Stimulated activated effector memory CD8-positive, alpha-beta T cell treated with anti-CD3 and anti-CD28 coated beads, Interleukin-12 subunit alpha, Interleukin-12 subunit beta, amount 100 ng/mL, for 72 hours (primary cell): ENCODE measurements around the gene PHACTR4.
"Not testable (repeated sequence)": the region's sequence is repeated elsewhere in the genome, so short reads cannot be mapped to it uniquely, and the experiment has no call there.

Source experiments
- ATAC-seq: fragments of 150-1000 bp; cut with Tn5 transposase; 2 replicates; pipeline ENCODE4 v1.10.0; 2021
- DNase-seq, 2 donors: peaks; one replicate each; pipeline ENCODE4 v3.0.0; 2021 to 2022; ENCODE audit warnings: low spot score in 2 of 2
- H3K27ac Mint-ChIP-seq: one replicate; pipeline ENCODE4 v1.8.0; 2022; ENCODE audit warnings: mild to moderate bottlenecking, mixed read lengths
- H3K36me3 Mint-ChIP-seq: one replicate; pipeline ENCODE4 v1.8.0; 2022; ENCODE audit warnings: mild to moderate bottlenecking, mixed read lengths
- H3K4me1 Mint-ChIP-seq: one replicate; pipeline ENCODE4 v1.8.0; 2022; ENCODE audit warnings: mixed read lengths
- H3K4me3 Mint-ChIP-seq: one replicate; pipeline ENCODE4 v1.8.0; 2022; ENCODE audit warnings: mild to moderate bottlenecking, mixed read lengths
- H3K9me3 Mint-ChIP-seq: one replicate; pipeline ENCODE4 v1.8.0; 2022; ENCODE audit warnings: mixed read lengths

Gene PHACTR4

DNA sequence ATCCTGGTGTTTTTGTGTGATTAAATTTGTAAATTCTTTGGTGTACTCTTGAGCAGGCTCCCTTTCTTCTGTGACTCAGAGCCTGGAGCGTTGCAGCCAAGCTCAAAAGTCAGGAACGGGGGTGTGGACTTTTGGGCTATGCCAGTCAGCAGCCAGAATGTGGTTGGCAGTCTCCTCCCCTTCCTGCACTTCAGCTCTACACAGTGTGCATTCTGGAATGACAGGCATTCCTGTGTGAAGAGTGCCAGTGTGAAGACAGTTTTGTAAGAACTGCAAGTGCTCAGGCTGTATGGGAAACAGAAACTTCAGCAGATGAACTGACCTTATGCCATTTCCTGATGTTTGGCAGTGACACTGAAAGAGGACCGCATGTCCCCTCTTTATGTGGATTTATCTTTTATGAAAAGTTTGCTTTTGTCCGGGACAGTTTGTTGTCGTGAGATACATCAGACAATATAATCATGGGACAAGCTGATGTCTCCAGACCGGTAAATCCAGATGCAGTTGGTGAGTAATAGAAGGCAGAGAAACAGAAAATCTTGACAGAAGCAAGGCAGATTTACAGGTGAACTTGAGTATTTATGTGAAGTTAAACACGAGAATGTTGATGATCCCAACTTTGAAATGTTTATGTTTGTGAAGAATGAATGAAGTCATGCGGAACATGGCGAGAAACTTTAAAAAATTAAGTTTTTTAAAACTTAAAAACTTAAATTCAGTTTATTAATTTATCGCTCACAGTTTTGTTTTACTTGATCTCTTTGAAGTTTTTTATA lies 68.6 kb downstream of the PHACTR4 start:
- H3K4me3 Mint-ChIP-seq = no peak overlapping the region
- DNase-seq = no peak

DNA sequence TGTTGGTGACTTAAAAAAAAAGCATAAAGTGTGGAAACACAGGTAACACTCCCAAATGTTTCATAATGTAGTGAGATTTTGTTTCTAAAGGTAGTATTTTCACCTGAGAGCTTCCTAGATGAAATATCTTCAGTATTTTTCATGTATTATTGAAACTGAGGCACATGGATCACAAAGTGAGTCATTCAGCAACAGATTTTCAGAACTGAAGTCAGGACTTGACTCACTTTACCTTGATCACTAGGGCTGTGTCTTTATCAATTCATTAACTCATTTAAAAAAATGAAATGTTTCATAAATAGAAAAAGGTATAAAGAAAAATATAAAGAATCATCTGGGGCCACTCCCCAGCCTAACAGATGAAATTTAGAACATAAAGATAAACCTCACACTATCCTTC lies 69.8 kb downstream of the PHACTR4 start:
- H3K27ac Mint-ChIP-seq = no peak overlapping the region

More for the DNA sequence above, 68.6 kb downstream of the PHACTR4 start:
- H3K36me3 Mint-ChIP-seq = peaks cover 17% of the 10 kb centered on the region
- H3K9me3 Mint-ChIP-seq = no peaks in the 10 kb centered on the region
- no peak for ATAC-seq
- H3K4me1 Mint-ChIP-seq = peaks cover 11% of the 10 kb centered on the region
- peak overlapping the region; percentile 34 for H3K27ac Mint-ChIP-seq

DNA sequence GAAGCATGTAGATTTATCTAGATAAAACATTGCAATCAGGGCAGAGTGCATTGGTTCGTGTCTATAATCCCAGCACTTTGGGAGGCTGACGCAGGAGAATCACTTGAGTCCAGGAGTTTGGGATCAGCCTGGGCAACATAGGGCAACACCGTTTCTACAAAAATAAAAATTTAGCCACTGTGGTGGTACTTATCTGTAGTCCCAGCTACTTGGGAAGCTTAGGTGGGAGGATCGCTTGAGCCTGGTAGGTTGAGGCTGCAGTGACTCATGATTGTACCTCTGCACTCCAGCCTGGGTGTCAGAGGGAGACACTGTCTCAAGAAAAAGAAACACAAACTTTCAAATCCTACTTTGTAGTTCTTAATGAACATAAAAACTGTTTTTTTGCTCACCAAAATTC lies 72.1 kb downstream of the PHACTR4 start:
- peaks cover 17% of the 10 kb centered on the region for H3K36me3 Mint-ChIP-seq
- no peak for DNase-seq
- no peak for ATAC-seq
- peaks cover 18% of the 10 kb centered on the region for H3K4me1 Mint-ChIP-seq
- no peak overlapping the region for H3K27ac Mint-ChIP-seq
- no peaks in the 10 kb centered on the region for H3K9me3 Mint-ChIP-seq
- no peak overlapping the region for H3K4me3 Mint-ChIP-seq

More for the DNA sequence above, 69.8 kb downstream of the PHACTR4 start:
- ATAC-seq = no peak
- DNase-seq = no peak
- no peak overlapping the region for H3K4me3 Mint-ChIP-seq
- H3K36me3 Mint-ChIP-seq = peaks cover 17% of the 10 kb centered on the region
- H3K9me3 Mint-ChIP-seq = no peaks in the 10 kb centered on the region
- peaks cover 15% of the 10 kb centered on the region for H3K4me1 Mint-ChIP-seq

DNA sequence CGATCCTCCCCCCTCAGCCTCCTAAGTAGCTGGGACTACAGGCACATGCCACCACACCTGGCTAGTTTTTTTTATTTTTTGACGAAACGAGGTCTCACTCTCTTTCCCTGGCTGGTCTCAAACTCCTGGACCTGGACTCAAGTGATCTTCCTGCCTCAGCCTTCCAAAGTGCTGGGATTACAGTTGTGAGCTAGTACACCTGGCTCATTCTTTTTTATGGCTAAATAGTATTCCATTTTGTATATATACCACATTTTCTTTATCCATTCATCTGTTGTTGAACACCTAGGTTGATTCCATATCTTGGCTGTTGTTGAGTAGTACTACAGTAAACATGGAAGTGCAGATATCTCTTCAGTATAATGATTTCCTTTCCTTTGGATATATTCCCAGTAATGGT lies 74.0 kb downstream of the PHACTR4 start:
- Mint-ChIP-seq H3K9me3 (no peaks in the 10 kb centered on the region), H3K4me3 (no peak overlapping the region), H3K27ac (no peak overlapping the region), H3K4me1 (peaks cover 15% of the 10 kb centered on the region), H3K36me3 (peaks cover 16% of the 10 kb centered on the region)
- ATAC-seq (no peak), DNase-seq (no peak)

DNA sequence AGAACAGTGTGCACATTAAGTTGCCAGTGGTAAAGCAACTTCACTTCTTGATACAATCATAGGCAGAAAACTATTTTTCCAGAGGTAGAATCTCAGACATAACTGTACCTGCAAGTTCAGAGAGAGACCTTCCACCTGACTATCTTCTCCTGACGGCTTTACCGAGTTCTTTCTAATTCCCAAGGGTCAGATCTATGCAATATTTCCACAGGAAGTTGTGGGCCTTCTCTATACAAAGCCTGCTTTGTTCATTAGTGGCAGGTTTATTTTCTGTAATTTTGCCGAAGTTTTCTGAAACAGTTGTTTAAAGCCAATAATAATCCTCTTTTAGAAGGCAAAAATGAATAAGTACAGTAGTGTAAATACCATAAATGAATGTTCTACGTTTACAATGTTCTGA lies 78.1 kb downstream of the PHACTR4 start:
- Mint-ChIP-seq H3K4me1 (peaks cover 32% of the 10 kb centered on the region), H3K36me3 (peaks cover 5% of the 10 kb centered on the region), H3K4me3 (no peak overlapping the region), H3K9me3 (no peaks in the 10 kb centered on the region), H3K27ac (no peak overlapping the region)
- no peak for ATAC-seq
- DNase-seq = no peak

DNA sequence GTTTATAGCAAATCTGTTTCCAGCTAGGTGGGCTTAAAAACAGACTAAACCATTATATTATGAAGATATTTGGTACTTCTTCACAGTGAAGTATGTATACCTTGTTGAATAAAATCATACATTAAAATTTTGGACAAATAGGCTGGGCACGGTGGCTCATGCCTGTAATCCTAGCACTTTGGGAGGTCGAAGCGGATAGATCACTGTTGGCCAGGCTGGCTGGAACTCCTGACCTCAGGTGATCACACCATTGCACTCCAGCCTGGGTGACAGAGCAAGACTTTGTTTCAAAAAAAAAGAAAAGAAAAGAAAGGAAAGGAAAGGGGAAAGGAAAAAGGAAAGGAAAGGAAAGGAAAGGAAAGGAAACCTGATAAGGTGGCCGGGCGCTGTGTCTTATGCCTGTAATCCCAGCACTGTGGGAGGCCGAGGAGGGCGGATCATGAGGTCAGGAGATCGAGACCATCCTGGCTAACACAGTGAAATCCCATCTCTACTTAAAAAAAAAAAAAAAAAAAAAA lies 78.6 kb downstream of the PHACTR4 start:
- not testable (repeated sequence) for H3K4me3 Mint-ChIP-seq, H3K27ac Mint-ChIP-seq, DNase-seq, ATAC-seq, H3K36me3 Mint-ChIP-seq, H3K9me3 Mint-ChIP-seq
- peaks cover 30% of the 10 kb centered on the region for H3K4me1 Mint-ChIP-seq

DNA sequence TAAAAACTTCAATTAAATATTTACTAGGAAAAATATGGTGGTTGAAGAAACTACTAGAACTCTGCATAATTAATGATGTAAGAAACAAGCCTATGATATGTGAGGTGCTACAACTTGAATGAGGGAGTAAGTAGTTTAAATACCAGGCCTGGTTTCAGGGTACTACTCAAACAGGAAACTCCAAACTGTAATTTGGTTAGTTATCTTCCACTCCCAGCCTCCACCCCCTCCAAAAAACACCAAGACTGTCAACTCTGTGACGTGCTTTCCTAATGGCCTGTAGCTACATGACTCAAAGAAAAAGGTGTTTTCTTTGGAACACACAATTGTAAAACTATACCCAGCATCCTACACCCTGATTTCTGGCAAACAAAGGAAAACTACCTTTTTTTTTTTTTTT lies 80.4 kb downstream of the PHACTR4 start:
- Mint-ChIP-seq H3K9me3 (no peaks in the 10 kb centered on the region), H3K27ac (no peak overlapping the region)
- peak in 1 of 2 donors; percentile 58 for DNase-seq

DNA sequence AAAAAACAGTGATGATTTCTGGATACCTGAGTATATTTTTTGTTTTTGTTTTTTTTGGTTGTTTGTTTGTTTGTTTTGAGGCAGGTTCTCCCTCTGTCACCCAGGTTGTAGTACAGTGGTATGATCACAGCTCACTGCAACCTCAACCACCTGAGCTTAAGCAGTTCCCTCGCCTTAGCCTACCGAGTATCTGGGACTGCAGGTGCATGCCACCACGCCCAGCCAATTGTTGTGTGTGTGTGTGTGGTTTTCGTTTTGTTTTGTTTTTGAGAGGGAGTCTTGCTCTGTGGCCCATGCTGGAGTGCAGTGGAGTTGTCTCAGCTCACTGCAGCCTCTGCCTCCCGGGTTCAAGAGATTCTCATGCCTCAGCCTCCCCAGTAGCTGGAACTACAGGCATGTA lies 81.0 kb downstream of the PHACTR4 start:
- Mint-ChIP-seq H3K9me3 (no peaks in the 10 kb centered on the region), H3K27ac (no peak overlapping the region), H3K4me1 (peaks cover 28% of the 10 kb centered on the region), H3K4me3 (no peak overlapping the region), H3K36me3 (peaks cover 13% of the 10 kb centered on the region)
- DNase-seq (no peak), ATAC-seq (no peak)

More for the DNA sequence above, 80.4 kb downstream of the PHACTR4 start:
- Mint-ChIP-seq H3K4me1 (peaks cover 27% of the 10 kb centered on the region), H3K4me3 (no peak overlapping the region), H3K36me3 (peaks cover 13% of the 10 kb centered on the region)
- ATAC-seq = peak; percentile 96

DNA sequence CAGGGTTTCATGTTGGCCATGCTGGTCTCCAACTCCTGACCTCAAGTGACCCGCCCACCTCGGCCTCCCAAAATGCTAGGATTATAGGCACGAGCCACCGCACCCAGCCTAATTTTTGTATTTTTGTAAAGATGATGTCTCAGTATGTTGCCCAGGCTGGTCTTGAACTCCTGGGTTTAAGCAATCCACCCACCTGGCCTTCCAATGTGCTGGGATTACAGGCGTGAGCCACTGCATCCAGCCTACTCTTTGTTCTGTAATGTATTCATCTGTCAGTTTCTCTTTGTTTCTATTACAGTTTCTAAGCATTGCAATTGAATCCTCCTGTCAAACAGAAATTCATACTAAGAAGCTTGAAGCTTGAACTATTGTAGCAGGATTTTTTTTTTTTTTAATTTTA lies 81.5 kb downstream of the PHACTR4 start:
- H3K36me3 Mint-ChIP-seq = peaks cover 13% of the 10 kb centered on the region
- H3K27ac Mint-ChIP-seq = no peak overlapping the region
- ATAC-seq = no peak
- H3K9me3 Mint-ChIP-seq = no peaks in the 10 kb centered on the region
- DNase-seq = no peak
- H3K4me1 Mint-ChIP-seq = peaks cover 31% of the 10 kb centered on the region
- H3K4me3 Mint-ChIP-seq = no peak overlapping the region

DNA sequence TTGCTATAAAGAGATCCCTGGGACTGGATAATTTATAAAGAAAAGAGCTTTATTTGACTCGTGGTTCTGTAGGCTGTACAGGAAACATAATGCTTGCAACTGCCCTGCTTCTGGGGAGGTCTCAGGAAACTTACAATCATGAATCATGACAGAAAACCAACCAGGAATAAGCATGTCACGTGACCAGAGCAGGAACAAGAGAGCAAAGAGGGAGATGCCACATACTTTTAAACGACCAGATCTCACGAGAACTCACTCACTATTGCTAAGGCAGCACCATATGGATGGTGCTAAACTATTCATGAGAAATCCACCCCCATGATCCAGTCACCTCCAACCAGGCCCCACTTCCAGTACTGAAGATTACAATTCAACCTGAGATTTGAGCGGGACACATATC lies 86.5 kb downstream of the PHACTR4 start:
- DNase-seq = no peak
- H3K9me3 Mint-ChIP-seq = no peaks in the 10 kb centered on the region
- ATAC-seq = peak; percentile 48
- no peak overlapping the region for H3K27ac Mint-ChIP-seq
- peaks cover 33% of the 10 kb centered on the region for H3K36me3 Mint-ChIP-seq
- H3K4me3 Mint-ChIP-seq = no peak overlapping the region
- peaks cover 14% of the 10 kb centered on the region for H3K4me1 Mint-ChIP-seq

DNA sequence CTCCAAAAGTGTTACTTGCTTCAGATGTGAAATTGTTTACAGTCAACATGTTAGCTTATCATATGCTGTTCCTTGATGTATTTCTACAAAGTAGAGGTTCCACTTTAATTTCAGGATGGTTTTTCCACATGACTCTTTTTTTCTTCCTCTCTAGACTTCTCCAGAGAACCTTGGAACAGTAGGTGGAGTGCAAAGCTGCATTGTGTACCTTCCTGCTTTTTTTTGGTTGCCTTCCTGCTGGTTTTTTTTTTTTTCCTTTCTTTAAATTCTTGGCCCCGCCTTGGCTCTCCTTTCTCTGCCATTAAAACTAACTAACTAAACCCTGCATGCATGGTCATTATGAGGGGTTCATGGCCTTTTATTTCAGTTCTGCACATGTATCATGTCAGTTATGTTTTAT lies 88.1 kb downstream of the PHACTR4 start:
- Mint-ChIP-seq H3K4me1 (peaks cover 12% of the 10 kb centered on the region), H3K4me3 (no peak overlapping the region), H3K9me3 (no peaks in the 10 kb centered on the region), H3K36me3 (peaks cover 33% of the 10 kb centered on the region), H3K27ac (no peak overlapping the region)
- ATAC-seq (no peak), DNase-seq (no peak)

DNA sequence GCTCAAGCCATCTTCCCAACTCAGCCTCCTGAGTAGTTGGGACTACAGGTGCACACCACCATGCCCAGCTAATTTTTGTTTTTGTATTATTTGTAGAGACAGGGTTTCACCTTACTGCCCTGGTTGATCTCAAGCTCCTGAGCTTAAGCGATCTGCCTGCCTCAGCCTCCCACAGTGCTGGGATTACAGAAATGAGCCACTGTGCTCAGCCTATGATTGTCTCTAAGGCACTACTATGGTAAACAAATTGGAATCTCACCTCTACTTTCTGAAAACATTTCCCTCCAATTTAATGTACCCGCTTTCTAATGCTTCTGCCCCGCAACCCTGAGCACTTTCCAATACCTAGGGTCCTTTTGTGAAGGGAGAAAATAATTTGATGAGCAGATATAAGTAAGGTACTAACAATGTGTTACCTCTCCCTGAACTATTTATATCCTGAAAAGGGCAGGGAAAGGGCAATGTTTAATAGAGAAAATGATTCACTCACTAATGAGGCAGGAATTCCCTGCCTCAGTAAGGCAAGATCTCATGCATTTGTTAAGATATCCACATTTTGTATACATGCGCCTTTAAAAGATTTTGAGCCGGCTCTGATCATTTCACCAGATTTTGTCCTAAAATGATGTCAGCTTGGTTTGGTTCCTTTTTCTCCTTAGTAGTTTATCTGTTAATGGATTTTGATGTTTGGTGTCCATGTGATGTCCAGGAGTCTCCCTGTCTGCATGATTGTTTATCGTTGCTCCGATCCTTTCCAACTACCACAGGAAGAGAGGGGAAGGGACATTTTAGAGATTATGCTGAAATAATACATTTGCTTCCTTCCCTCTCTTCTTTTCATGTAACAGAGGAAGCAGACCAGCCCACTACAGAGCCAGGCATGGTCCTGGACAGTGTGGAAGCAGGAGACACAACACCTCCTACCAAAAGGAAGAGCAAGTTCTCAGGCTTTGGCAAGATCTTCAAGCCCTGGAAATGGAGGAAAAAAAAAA lies 89.0 kb downstream of the PHACTR4 start:
- peaks cover 12% of the 10 kb centered on the region for H3K4me1 Mint-ChIP-seq
- DNase-seq = no peak
- peaks cover 26% of the 10 kb centered on the region for H3K36me3 Mint-ChIP-seq
- no peak overlapping the region for H3K27ac Mint-ChIP-seq
- no peak overlapping the region for H3K4me3 Mint-ChIP-seq
- H3K9me3 Mint-ChIP-seq = no peaks in the 10 kb centered on the region
- no peak for ATAC-seq

DNA sequence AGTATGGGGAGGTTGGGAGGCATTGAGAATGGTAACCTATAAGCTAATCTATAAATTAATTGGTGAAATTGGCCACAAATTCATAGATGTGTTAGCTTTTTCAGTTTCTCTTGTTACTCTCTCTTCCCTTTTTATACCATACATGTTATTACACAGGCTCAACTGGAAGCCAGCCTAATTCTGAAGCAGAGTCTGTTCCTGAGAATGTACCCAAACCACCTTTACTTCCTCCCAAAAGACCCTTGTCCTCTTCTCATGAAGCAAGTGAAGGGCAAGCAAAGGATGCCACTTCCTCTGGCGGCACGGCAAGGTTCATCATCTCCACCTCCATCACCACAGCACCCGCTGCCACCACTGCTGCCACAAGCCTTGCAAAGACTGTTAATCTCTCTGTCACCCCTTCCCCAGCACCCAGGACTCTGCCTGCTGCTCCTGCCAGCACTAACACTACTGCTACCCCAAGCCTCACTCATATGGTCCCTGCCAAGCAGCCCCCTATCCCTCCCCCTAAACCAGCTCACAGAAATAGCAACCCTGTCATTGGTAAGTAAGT lies 96.8 kb downstream of the PHACTR4 start:
- ATAC-seq = peak; percentile 11
- Mint-ChIP-seq H3K36me3 (peaks cover 34% of the 10 kb centered on the region), H3K27ac (peak overlapping the region; percentile 82), H3K9me3 (no peaks in the 10 kb centered on the region), H3K4me1 (peaks cover 6% of the 10 kb centered on the region), H3K4me3 (no peak overlapping the region)
- DNase-seq = no peak

DNA sequence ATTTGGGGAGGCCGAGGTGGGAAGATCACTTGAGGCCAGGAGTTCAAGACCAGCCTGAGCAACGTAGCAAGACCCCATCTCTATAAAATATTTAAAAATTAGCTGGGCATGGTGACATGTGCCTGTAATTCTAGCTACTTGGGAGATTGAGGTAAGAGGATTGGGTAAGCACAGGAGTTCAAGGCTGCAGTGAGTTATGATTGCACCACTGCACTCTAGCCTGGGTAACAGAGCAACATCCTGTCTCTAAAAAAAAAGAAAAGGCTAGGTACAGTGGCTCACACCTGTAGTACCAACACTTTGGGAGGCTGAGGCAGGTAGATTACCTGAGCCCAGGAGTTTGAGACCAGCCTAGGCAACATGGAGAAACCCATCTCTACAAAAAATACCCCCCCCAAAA lies 100.6 kb downstream of the PHACTR4 start:
- ATAC-seq = no peak
- DNase-seq = no peak
- Mint-ChIP-seq H3K4me1 (peaks cover 11% of the 10 kb centered on the region), H3K36me3 (peaks cover 54% of the 10 kb centered on the region), H3K9me3 (no peaks in the 10 kb centered on the region), H3K27ac (no peak overlapping the region), H3K4me3 (no peak overlapping the region)

DNA sequence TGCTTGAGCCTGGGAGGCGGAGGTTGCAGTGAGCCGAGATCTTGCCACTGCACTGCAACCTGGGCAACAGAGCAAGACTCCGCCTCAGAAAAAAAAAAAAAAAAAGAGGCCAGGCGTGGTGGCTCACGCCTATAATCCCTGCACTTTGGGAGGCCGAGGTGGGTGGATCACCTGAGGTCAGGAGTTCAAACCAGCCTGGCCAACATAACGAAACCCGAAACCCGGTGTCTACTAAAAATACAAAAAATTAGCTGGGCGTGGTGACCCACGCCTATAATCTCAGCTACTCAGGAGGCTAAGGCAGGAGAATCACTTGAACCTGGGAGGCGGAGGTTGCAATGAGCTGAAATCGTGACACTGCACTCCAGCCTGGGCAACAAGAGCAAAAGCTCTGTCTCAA lies 110.0 kb downstream of the PHACTR4 start:
- H3K27ac Mint-ChIP-seq, H3K9me3 Mint-ChIP-seq, H3K4me3 Mint-ChIP-seq, H3K4me1 Mint-ChIP-seq, DNase-seq, ATAC-seq: not testable (repeated sequence)
- peaks cover 96% of the 10 kb centered on the region for H3K36me3 Mint-ChIP-seq
